GM12891 (cell line): ENCODE results near the gene BRIP1.
"Not testable (repeated sequence)": the region's sequence is repeated elsewhere in the genome, so short reads cannot be mapped to it uniquely, and the experiment has no call there.

Source experiments
- POLR2A ChIP-seq: IDR thresholded peaks from 2 replicates; pipeline ENCODE4 v1.6.1; 2011; ENCODE audit warnings: low read depth, low read length, control low read depth
- POLR2AphosphoS5 ChIP-seq: IDR thresholded peaks from 2 replicates; pipeline ENCODE4 v1.6.1; 2011; ENCODE audit warnings: low read depth, low read length, control low read depth

DNA sequence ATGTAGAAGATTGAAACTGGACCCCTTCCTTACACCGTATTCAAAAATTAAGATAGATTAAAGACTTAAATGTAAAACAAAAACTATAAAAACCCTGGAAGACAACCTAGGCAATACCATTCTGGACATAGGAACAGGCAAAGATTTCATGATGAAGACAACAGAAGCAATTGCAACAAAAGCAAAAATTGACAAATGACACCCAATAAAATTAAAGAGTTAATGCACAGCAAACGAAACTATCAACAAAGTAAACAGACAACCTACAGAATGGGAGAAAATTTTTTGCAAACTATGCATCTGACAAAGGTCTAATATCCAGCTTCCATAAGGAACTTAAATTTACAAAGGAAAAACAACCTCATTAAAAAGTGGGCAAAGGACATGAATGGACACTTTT, 37.1 kb downstream of the BRIP1 start:
- not testable (repeated sequence) for TF ChIP-seq POLR2A, POLR2AphosphoS5
